Liver (tissue), 9 donors: Measurements from ENCODE around the gene SKAP2. TPM values are rescaled to one million over a fixed set of nuclear protein-coding genes. Genes with fewer than 3 reads are reported as not detected.

Experiments
- DNase-seq: peaks from one replicate; pipeline ENCODE4 v3.0.0-alpha.2; 2017; ENCODE audit warnings: low spot score
- H3K27ac ChIP-seq, 2 donors: one replicate each; pipeline ENCODE4 v1.7.0; 2013; ENCODE audit warnings: inconsistent platforms in 2 of 2, low read length in 2 of 2, control low read depth in 1 of 2, low read depth in 1 of 2, mild to moderate bottlenecking in 1 of 2
- H3K27me3 ChIP-seq, 4 donors: one replicate each; pipeline versions ENCODE4 v1.6.1 to v1.7.0; 2013; ENCODE audit warnings: low read length in 3 of 4, inconsistent platforms in 1 of 4, mild to moderate bottlenecking in 1 of 4, moderate library complexity in 1 of 4; ENCODE audit not compliant: control insufficient read depth in 4 of 4, insufficient read depth in 4 of 4
- H3K36me3 ChIP-seq, 4 donors: one replicate each; pipeline versions ENCODE4 v1.6.1 to v1.7.0; 2013; ENCODE audit warnings: low read length in 3 of 4, mild to moderate bottlenecking in 3 of 4, low read depth in 1 of 4, moderate library complexity in 1 of 4; ENCODE audit not compliant: control insufficient read depth in 4 of 4, insufficient read depth in 3 of 4
- H3K4me1 ChIP-seq, 4 donors: one replicate each; pipeline versions ENCODE4 v1.6.1 to v1.7.0; 2013; ENCODE audit warnings: low read length in 3 of 4, mild to moderate bottlenecking in 3 of 4, moderate library complexity in 1 of 4; ENCODE audit not compliant: control insufficient read depth in 4 of 4, insufficient read depth in 4 of 4
- H3K4me3 ChIP-seq, 3 donors: one replicate each; pipeline versions ENCODE4 v1.6.1 to v1.7.0; 2013; ENCODE audit warnings: low read length in 3 of 3, control low read depth in 1 of 3, low read depth in 1 of 3, mild to moderate bottlenecking in 1 of 3
- H3K9ac ChIP-seq, 2 donors: one replicate each; pipeline ENCODE4 v1.7.0; 2013; ENCODE audit warnings: low read length in 2 of 2, mild to moderate bottlenecking in 2 of 2, moderate library complexity in 2 of 2, control low read depth in 1 of 2, low read depth in 1 of 2
- H3K9me3 ChIP-seq, 4 donors: one replicate each; pipeline versions ENCODE4 v1.6.1 to v1.7.0; 2013; ENCODE audit warnings: low read length in 3 of 4; ENCODE audit not compliant: control insufficient read depth in 4 of 4
- EGR1 ChIP-seq, 2 donors: IDR thresholded peaks; 2 replicates each; pipeline ENCODE4 v1.6.1; 2016 to 2018; ENCODE audit warnings: antibody characterized with exemption in 2 of 2, low read depth in 2 of 2
- FOXA1 ChIP-seq: IDR thresholded peaks from 2 replicates; pipeline ENCODE4 v1.6.1; 2016; ENCODE audit warnings: antibody characterized with exemption
- FOXA2 ChIP-seq: IDR thresholded peaks from 2 replicates; pipeline ENCODE4 v1.6.1; 2016; ENCODE audit warnings: antibody characterized with exemption
- GABPA ChIP-seq, 2 donors: IDR thresholded peaks in 1 of 2; conservative IDR thresholded peaks in 1 of 2; 2 replicates each; pipeline ENCODE4 v1.6.1; 2016; ENCODE audit warnings: antibody characterized with exemption in 2 of 2, mild to moderate bottlenecking in 1 of 2, moderate library complexity in 1 of 2
- HNF4A ChIP-seq, 2 donors: conservative IDR thresholded peaks; 2 replicates each; pipeline ENCODE4 v1.6.1; 2016; ENCODE audit warnings: antibody characterized with exemption in 2 of 2, mild to moderate bottlenecking in 2 of 2
- HNF4G ChIP-seq: IDR thresholded peaks from 2 replicates; pipeline ENCODE4 v1.6.1; 2016; ENCODE audit warnings: antibody characterized with exemption
- JUND ChIP-seq, 2 donors: IDR thresholded peaks; 2 replicates each; pipeline ENCODE4 v1.6.1; 2016; ENCODE audit warnings: antibody characterized with exemption in 2 of 2
- MAX ChIP-seq: IDR thresholded peaks from 2 replicates; pipeline ENCODE4 v1.6.1; 2016; ENCODE audit warnings: antibody characterized with exemption
- RAD21 ChIP-seq, 2 donors: IDR thresholded peaks; 2 replicates each; pipeline ENCODE4 v1.6.1; 2016; ENCODE audit warnings: antibody characterized with exemption in 2 of 2, mild to moderate bottlenecking in 2 of 2
- REST ChIP-seq: IDR thresholded peaks from 2 replicates; pipeline ENCODE4 v1.6.1; 2016; ENCODE audit warnings: antibody characterized with exemption, mild to moderate bottlenecking
- RXRA ChIP-seq, 2 donors: IDR thresholded peaks; 2 replicates each; pipeline ENCODE4 v1.6.1; 2017 to 2018; ENCODE audit warnings: antibody characterized with exemption in 2 of 2, mild to moderate bottlenecking in 1 of 2
- SP1 ChIP-seq: IDR thresholded peaks from 2 replicates; pipeline ENCODE4 v1.6.1; 2018; ENCODE audit warnings: antibody characterized with exemption, mild to moderate bottlenecking
- TAF1 ChIP-seq: conservative IDR thresholded peaks from 2 replicates; pipeline ENCODE4 v1.6.1; 2016; ENCODE audit warnings: antibody characterized with exemption, mild to moderate bottlenecking
- YY1 ChIP-seq: IDR thresholded peaks from 2 replicates; pipeline ENCODE4 v1.6.1; 2016; ENCODE audit warnings: antibody characterized with exemption, mild to moderate bottlenecking
- WGBS: extraction: QIAGEN DNeasy Blood & Tissue Kit; methylation state at CpG from one replicate; pipeline ENCODE4 v1.1.7; 2013; 5-methylcytosine and 5-hydroxymethylcytosine counted together
- polyA plus RNA-seq, 2 donors: library from polyadenylated mRNA; stranded (reverse) in 1 of 2; unstranded in 1 of 2; fragments of 200-250 nt in 1 of 2; fragments of >200 nt in 1 of 2; fragmentation: Nextera tagmentation in 1 of 2; extraction: Ambion mirVana in 1 of 2; gene quantifications; one replicate each; pipeline versions ENCODE4 v1.2.1 to v1.2.3, GENCODE V29; 2013 to 2015
- total RNA-seq, 2 donors: library from RNA; depleted of rRNA; stranded (reverse); fragments of >200 nt; gene quantifications; one replicate each; pipeline ENCODE4 v1.2.3, GENCODE V29; 2014
- TF ChIP-seq, protein P1 (sequence below): IDR thresholded peaks from 2 replicates; pipeline ENCODE4 v1.6.1; 2016; ENCODE audit warnings: antibody characterized with exemption
- TF ChIP-seq, protein P2 (sequence below): IDR thresholded peaks from 2 replicates; pipeline ENCODE4 v1.6.1; 2016; ENCODE audit warnings: antibody characterized with exemption
- TF ChIP-seq, protein P3 (sequence below): fragments of 150-350 bp; IDR thresholded peaks from 2 replicates; pipeline ENCODE4 v1.5.1; 2017; ENCODE audit warnings: improper control_type of control experiment, low read depth, low read length; ENCODE audit not compliant: missing input control
- donor health status: healthy.
- donor health status: healthy.
- donor health status: healthy.
- donor health status: healthy.
- donor health status: healthy.

The SKAP2 gene
- total and polyA plus RNA-seq, 4 donors = 3.4 to 9.2 (median 5.1) TPM

- no peak for TF ChIP-seq REST
- no peak for TF ChIP-seq HNF4A (conservative IDR thresholded peaks at IDR 0.05)
- TF ChIP-seq, protein P1, sequence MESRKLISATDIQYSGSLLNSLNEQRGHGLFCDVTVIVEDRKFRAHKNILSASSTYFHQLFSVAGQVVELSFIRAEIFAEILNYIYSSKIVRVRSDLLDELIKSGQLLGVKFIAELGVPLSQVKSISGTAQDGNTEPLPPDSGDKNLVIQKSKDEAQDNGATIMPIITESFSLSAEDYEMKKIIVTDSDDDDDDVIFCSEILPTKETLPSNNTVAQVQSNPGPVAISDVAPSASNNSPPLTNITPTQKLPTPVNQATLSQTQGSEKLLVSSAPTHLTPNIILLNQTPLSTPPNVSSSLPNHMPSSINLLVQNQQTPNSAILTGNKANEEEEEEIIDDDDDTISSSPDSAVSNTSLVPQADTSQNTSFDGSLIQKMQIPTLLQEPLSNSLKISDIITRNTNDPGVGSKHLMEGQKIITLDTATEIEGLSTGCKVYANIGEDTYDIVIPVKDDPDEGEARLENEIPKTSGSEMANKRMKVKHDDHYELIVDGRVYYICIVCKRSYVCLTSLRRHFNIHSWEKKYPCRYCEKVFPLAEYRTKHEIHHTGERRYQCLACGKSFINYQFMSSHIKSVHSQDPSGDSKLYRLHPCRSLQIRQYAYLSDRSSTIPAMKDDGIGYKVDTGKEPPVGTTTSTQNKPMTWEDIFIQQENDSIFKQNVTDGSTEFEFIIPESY = no peak
- TF ChIP-seq, protein P2, sequence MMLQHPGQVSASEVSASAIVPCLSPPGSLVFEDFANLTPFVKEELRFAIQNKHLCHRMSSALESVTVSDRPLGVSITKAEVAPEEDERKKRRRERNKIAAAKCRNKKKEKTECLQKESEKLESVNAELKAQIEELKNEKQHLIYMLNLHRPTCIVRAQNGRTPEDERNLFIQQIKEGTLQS = no peak
- TF ChIP-seq EGR1 (IDR thresholded peaks at IDR 0.05; ENCODE audit: low read depth in 2 of 2) = no peak
- TF ChIP-seq JUND (IDR thresholded peaks at IDR 0.05) = no peak
- TF ChIP-seq FOXA1 = no peak
- no peak for TF ChIP-seq FOXA2
- no peak for TF ChIP-seq RXRA (IDR thresholded peaks at IDR 0.05)
- no peak for TF ChIP-seq MAX
- TF ChIP-seq GABPA (IDR thresholded peaks at IDR 0.05 in 1 of 2, conservative IDR thresholded peaks at IDR 0.05 in 1 of 2) = no peak
- TF ChIP-seq HNF4G = no peak
- TF ChIP-seq SP1 = no peak
- no peak for TF ChIP-seq TAF1
- TF ChIP-seq, protein P3, sequence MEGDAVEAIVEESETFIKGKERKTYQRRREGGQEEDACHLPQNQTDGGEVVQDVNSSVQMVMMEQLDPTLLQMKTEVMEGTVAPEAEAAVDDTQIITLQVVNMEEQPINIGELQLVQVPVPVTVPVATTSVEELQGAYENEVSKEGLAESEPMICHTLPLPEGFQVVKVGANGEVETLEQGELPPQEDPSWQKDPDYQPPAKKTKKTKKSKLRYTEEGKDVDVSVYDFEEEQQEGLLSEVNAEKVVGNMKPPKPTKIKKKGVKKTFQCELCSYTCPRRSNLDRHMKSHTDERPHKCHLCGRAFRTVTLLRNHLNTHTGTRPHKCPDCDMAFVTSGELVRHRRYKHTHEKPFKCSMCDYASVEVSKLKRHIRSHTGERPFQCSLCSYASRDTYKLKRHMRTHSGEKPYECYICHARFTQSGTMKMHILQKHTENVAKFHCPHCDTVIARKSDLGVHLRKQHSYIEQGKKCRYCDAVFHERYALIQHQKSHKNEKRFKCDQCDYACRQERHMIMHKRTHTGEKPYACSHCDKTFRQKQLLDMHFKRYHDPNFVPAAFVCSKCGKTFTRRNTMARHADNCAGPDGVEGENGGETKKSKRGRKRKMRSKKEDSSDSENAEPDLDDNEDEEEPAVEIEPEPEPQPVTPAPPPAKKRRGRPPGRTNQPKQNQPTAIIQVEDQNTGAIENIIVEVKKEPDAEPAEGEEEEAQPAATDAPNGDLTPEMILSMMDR = no peak
- TF ChIP-seq YY1 = no peak
- TF ChIP-seq RAD21 (IDR thresholded peaks at IDR 0.05) = no peak
- Histone ChIP-seq H3K4me1 (no peaks in the 10 kb centered on the region), H3K9me3 (no peaks in the 10 kb centered on the region), H3K27ac (no peak overlapping the region), H3K9ac (no peak overlapping the region), H3K27me3 (no peaks in the 10 kb centered on the region), H3K4me3 (no peak overlapping the region), H3K36me3 (no peaks in the 10 kb centered on the region)
- 79% methylated on average over 12 of the region's 12 CpGs for WGBS
- no peak for DNase-seq
Measured at GRCh38 chr7:26620352-26620751, 244.0 kb downstream of the SKAP2 start.
